Ishikawa (cell line): Measurements from ENCODE around the gene GPR39.
A peak's percentile ranks its signal among the peaks of the same experiment; 100 is the strongest.

Source experiments
- CEBPB ChIP-seq: IDR thresholded peaks from 2 replicates; pipeline ENCODE4 v1.6.1; 2012
- CREB1 ChIP-seq: IDR thresholded peaks from 2 replicates; pipeline ENCODE4 v1.6.1; 2012; ENCODE audit warnings: low read depth
- EGR1 ChIP-seq: IDR thresholded peaks from 2 replicates; pipeline ENCODE4 v1.6.1; 2012
- EP300 ChIP-seq: IDR thresholded peaks from 2 replicates; pipeline ENCODE4 v1.6.1; 2012; ENCODE audit warnings: borderline replicate concordance
- FOXM1 ChIP-seq: IDR thresholded peaks from 2 replicates; pipeline ENCODE4 v1.6.1; 2012; ENCODE audit warnings: low read depth, borderline replicate concordance
- NFIC ChIP-seq: IDR thresholded peaks from 2 replicates; pipeline ENCODE4 v1.6.1; 2012
- RAD21 ChIP-seq: IDR thresholded peaks from 2 replicates; pipeline ENCODE4 v1.6.1; 2012; ENCODE audit warnings: low read depth
- TAF1 ChIP-seq: IDR thresholded peaks from 2 replicates; pipeline ENCODE4 v1.6.1; 2012; ENCODE audit warnings: low read depth, mild to moderate bottlenecking
- TCF12 ChIP-seq: IDR thresholded peaks from 2 replicates; pipeline ENCODE4 v1.6.1; 2012; ENCODE audit warnings: low read depth
- TEAD4 ChIP-seq: IDR thresholded peaks from 2 replicates; pipeline ENCODE4 v1.6.1; 2012
- USF1 ChIP-seq: IDR thresholded peaks from 2 replicates; pipeline ENCODE4 v1.6.1; 2012
- YY1 ChIP-seq: IDR thresholded peaks from 2 replicates; pipeline ENCODE4 v1.6.1; 2012; ENCODE audit warnings: low read depth
- ZBTB7A ChIP-seq: IDR thresholded peaks from 2 replicates; pipeline ENCODE4 v1.6.1; 2012; ENCODE audit warnings: low read depth
- TF ChIP-seq, protein P1 (sequence below): IDR thresholded peaks from 2 replicates; pipeline ENCODE4 v1.6.1; 2012; ENCODE audit warnings: low read depth, mild to moderate bottlenecking
- TF ChIP-seq, protein P2 (sequence below): IDR thresholded peaks from 2 replicates; pipeline ENCODE4 v1.6.1; 2012

Gene GPR39

DNA sequence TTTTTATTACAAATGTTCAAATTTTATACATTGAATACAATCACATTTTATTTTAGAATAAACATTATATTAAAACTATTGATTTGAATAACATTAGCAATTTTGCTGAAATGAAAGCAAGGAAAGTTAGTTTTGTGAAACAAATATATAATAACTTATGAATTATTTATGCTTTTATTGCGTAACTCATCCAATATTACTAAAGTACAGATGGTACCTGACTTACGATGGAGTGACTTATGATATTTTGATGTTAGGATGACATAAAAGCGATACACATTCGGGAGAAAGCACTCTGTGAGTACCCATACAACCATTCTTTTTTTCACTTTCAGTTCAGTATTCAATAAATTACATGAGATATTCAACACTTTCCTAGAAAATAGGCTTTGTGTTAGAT is 26.5 kb downstream of the GPR39 start:
- TF ChIP-seq, protein P1, sequence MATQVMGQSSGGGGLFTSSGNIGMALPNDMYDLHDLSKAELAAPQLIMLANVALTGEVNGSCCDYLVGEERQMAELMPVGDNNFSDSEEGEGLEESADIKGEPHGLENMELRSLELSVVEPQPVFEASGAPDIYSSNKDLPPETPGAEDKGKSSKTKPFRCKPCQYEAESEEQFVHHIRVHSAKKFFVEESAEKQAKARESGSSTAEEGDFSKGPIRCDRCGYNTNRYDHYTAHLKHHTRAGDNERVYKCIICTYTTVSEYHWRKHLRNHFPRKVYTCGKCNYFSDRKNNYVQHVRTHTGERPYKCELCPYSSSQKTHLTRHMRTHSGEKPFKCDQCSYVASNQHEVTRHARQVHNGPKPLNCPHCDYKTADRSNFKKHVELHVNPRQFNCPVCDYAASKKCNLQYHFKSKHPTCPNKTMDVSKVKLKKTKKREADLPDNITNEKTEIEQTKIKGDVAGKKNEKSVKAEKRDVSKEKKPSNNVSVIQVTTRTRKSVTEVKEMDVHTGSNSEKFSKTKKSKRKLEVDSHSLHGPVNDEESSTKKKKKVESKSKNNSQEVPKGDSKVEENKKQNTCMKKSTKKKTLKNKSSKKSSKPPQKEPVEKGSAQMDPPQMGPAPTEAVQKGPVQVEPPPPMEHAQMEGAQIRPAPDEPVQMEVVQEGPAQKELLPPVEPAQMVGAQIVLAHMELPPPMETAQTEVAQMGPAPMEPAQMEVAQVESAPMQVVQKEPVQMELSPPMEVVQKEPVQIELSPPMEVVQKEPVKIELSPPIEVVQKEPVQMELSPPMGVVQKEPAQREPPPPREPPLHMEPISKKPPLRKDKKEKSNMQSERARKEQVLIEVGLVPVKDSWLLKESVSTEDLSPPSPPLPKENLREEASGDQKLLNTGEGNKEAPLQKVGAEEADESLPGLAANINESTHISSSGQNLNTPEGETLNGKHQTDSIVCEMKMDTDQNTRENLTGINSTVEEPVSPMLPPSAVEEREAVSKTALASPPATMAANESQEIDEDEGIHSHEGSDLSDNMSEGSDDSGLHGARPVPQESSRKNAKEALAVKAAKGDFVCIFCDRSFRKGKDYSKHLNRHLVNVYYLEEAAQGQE: no peak

- TF ChIP-seq USF1 (no peak), YY1 (no peak), EP300 (no peak), ZBTB7A (no peak), NFIC (no peak), CEBPB (no peak), CREB1 (no peak), FOXM1 (no peak), RAD21 (no peak), TEAD4 (no peak), TCF12 (no peak), EGR1 (no peak), TAF1 (no peak)
- TF ChIP-seq, protein P2, sequence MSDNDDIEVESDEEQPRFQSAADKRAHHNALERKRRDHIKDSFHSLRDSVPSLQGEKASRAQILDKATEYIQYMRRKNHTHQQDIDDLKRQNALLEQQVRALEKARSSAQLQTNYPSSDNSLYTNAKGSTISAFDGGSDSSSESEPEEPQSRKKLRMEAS: no peak
- TF ChIP-seq, protein P1: no peak
Observed at GRCh38 chr2:132446444-132446843, 29.8 kb downstream of the GPR39 start.

- TF ChIP-seq EP300 (no peak), TAF1 (no peak), YY1 (no peak), NFIC (no peak), EGR1 (no peak), FOXM1 (no peak)
- TF ChIP-seq, protein P2: no peak
- TF ChIP-seq, protein P1: no peak
Observed at GRCh38 chr2:132448331-132448730, 31.7 kb downstream of the GPR39 start.

DNA sequence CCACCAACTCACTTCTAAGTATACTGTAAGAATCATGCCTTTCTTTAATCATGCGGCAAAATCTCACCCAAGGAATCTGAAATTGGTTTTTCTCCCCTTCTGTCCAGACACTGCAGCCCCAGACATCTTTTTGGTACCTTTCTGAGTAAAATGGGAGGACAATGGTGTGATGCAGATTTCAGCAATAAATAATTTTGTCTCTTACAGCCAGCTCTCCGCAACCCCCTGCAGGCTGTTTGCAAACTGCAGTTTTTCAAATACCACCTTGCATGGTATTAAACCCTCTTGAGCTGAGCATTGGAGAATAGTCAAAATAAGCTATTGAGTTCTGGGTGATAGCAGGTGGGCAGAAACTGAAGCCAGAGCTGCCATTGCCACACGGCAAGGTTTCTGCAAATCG is 32.2 kb downstream of the GPR39 start:
- no peak for TF ChIP-seq YY1
- peak; percentile 65 for TF ChIP-seq RAD21

- no peak for TF ChIP-seq EP300
- no peak for TF ChIP-seq FOXM1
- no peak for TF ChIP-seq YY1
- TF ChIP-seq USF1: no peak
- no peak for TF ChIP-seq CREB1
- no peak for TF ChIP-seq TCF12
- TF ChIP-seq, protein P1: no peak
- no peak for TF ChIP-seq EGR1
- no peak for TF ChIP-seq TEAD4
- TF ChIP-seq, protein P2: no peak
- TF ChIP-seq TAF1: no peak
- no peak for TF ChIP-seq ZBTB7A
- no peak for TF ChIP-seq CEBPB
- no peak for TF ChIP-seq RAD21
- no peak for TF ChIP-seq NFIC
Observed at GRCh38 chr2:132449868-132450267, 33.3 kb downstream of the GPR39 start.
